ENCODE measurements around the gene ELL.
"Not testable (repeated sequence)": the region's sequence is repeated elsewhere in the genome, so short reads cannot be mapped to it uniquely, and the experiment has no call there.

Gene ELL

DNA sequence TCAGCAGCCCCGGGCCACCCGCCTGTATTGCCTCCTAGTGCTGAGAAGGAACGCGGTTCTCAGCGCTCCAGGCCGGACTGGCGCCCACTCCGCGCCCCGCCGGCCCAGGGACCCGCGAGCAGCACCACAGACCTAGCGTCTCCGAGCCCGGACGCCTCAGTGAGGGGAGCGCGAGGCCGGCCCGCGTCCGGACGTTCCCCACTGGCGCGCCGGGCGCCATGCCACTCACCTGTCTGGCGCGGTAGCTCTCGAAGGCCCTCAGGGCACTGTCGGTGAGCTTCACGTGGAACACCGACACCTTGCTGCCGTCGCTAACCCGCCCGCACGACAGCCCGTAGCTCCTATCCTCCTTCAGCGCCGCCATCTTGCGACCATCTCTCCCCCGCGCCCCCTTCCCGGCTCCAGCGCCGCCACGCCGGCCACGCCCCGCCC lies at the start of gene ELL:
Gene ELL (minus strand): TSS at position 379 of the 432 bp plus-strand sequence. CDS start 15 bp downstream, at position 364.
- DNase-seq: no peak

DNA sequence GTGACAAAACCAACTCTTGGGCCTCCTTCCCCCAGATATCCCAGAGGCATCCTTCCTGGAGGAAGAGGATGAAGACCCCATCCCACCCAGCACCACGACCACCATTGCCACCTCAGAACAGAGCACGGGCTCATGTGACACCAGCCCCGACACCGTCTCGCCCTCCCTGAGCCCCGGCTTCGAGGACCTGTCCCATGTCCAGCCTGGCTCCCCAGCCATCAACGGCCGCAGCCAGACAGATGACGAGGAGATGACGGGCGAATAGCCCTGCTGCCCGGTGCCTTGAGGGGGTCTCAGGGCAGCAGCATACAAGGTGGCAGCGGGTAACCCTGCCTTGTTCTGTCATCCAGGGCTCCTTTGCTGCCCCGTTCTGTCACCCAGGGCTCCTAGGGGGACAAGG lies 46.5 kb upstream of the ELL start:
- DNase-seq: no peak

DNA sequence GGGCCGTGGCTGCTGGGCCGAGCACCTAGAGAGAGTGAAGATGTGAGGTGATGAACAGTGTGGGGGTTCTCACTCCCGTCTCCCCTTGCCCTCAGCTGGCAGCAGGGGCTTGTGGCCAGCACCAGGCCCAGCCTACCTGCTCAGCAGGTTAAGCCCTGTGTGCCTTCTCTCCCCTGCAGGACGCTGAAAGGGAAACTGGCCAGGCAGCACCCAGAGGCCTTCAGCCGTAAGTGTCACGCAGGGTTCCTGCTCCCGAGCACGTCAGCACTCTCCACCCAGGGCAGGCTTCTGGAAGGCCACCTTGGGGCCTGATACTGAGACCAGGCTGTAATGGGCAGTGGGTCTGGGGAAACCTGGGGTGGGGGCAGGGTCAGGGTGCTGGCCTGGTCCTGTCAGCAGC lies 45.1 kb upstream of the ELL start:
- DNase-seq: no peak

DNA sequence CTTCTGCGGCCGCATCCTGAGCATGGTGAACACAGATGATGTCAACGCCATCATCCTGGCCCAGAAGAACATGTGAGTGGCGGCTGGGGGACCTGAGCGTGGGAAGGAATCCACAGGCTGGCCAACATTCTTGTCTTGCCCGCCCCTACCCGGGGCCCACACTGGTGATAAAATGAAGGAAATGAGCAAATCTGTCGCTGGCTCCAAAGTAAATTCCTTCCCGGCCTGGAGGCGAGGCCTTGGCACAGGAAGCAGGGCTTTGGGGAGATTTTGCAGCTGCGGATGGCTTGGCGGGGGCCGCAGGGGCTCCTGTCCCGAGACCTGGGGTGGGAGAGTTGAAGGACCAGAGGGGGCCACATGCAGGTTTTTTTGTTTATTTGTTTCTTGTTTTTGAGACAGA lies 40.2 kb upstream of the ELL start:
- no peak for DNase-seq

DNA sequence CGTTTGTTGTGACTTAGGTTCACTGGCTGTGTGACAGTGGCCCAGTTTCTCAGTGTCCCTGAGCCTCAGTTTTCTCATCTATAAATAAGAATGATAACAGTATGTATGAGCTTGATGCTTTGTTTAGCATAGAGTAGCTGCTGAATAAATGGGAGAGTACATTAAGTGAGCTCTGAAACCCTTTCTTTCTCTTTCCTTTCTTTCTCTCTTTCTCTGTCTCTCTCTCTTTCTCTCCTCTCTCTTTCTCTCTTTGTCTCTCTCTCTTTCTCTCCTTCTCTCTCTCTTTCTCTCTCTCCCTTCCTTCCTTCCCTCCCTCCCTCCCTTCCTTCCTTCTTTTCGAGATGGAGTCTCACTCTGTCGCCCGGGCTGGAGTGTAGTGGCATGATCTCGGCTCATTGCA lies 37.8 kb upstream of the ELL start:
- DNase-seq: no peak

DNA sequence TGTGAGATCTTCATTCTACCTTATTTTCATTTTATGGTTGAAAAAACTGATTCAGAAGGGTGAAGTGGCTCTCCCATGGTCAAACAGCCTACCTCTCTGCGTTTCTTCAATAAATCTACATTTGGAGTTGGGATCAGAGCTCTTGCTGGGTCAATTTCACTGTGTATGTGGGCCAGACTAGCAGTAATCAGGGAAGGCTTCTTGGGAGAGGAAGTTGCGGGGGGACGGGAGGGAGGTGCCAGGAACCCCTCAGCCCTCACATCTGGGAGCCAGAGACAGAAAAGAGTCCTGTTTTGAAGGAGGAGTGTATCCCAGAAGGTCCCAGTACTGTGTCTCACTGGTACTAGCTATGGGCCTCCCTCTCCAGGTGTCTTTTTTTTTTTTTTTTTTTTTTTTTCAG lies 36.7 kb upstream of the ELL start:
- no peak for DNase-seq

DNA sequence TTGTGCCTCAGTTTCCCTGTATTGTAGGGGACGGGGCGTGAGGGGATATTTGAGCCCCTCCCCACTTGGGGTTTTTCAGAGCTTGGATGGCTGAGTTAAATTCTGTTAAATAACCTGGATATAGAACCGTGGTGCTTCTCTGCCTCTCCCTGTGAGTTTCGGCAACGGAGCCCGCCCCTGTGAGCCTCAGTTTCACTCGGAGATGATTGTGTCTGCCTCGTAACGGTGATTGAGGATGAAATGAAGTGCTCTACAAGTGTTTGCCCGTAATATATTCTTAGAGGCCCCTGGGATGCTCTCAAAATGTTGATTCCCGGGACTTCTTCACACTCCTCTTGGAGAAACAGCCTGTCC lies 36.3 kb upstream of the ELL start:
- DNase-seq: no peak

DNA sequence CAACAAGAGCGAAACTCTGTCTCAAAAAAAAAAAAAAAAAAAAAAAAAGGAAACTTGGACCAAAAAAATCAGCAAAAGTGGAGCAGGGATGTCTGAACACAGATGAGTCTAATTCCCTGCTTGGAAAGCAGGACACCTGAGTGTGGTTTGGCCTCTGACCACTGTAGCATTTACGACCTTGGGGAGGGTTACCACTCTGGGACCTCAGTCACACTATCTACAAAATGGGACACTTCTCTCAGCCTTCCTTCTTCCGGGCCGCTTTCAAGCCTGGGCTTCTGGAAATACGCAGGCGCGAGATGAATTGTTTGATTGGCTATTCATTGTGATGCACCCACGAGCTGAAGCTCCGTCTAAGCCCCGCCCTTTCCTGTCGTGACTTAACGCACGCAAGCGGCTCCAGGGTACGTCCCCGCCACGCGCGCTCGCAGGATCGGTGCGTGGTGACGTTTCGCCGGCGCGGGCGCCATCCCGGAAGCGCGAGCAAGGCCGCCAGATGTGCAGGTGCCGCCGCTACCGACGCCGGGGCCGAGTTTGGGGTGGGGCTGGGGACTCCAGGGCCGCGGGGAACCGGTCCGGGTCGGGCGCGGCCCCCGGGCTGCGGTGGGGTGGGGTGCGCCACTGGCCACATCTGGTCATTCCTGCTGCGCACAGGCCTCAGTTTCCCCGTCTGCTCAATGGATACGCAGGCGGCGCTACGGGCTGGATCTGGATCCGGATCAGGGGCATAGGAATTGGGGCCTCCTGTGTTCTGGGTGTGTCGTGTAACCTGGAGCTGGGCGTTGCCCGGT lies 35.7 kb upstream of the ELL start, which contains the start of gene KXD1:
Gene KXD1 (plus strand): TSS at position 460 of the 791 bp plus-strand sequence. CDS start 4,187 bp downstream, outside the sequence.
- DNase-seq: peak; percentile 98

DNA sequence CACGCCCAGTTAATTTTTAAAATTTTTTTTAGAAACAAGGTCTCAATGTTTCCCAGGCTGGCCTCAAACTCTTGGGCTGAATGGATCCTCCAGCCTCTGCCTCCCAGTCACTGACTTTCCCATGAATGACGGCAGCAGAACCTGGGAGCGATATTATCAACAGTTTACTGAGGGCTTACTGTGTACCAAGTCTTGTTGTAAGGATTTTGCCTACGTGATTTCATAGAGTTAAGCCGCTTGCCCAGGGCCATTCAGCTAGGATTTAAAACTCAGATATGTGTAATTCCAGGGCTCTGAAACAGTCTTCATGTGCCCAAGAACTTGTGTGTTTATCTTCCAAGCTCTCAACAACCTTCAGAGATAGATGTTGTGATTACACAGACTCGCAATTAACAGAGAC lies 29.8 kb upstream of the ELL start:
- no peak for DNase-seq

DNA sequence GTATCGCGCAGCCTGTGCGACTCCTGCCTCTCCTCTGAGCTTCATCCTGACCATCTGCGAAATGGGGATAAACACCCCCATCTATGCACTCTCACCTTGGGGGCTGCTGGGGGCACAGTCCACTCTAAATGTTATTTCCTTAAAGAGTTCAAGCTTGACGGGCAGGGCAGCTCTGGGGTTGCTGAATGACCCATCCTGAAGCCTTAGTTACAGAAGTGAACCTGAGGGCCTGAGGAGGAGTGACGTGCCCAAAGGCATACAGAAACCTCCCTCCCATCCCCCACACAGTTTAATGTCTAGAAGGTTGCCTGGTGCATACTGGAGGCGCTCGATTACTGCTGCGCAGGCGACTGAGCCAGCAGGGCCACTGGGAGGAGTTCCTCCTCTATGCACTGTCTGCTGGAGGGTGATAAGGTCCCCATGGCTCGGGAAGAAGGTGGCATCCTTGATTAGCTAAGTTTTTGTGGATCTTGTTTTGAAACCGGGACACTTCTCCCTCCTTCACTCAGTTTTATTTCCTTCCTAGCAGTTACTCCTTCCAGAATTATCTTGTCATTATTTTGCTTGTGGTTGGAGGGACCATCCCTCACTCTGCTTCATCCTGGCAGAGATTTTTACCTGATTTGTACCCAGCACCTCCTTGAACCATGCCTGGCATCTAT lies 22.1 kb upstream of the ELL start:
- DNase-seq: peak; percentile 37

DNA sequence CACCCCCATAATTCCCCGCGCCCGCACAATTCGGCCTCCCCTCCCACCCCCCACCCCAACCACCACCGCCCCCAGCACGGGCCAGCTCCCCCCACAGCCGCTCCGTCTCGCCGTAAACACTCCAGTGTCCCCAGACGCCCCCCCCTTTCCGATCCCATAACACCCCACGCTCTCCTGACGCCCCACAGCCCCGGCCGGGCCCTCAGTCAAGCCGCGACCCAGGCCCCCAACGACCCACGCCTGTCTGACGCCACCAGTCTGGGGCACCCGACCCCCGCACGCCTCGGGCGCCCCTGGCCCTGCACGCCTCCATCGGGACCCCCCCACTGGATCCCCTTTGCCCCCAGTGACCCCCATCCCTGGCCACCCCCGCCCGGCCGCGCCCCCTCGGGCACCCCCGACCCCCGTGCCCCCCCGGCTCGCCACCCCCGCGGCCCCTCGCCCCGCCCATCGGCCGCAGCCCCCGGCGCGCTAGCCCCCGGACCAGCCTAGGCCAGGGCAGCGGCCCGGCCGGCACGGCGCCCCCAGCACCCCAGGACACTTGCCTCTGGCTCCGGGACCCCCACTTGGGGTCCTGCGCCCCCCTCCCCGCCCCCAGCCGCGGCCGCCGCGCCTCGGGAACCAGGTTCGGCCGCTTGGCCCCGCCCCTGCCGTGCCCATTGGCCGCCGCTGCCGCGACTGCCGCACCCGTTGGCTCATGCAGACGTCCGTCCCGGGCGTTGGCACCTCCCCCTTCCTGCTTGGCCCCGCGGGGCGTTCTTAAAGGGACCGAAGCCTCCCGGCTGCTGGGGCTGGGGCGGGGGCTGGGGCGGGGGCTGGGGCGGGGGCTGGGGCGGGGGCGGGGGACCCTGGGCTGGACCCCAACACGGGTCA lies 21.3 kb upstream of the ELL start, which contains the start of gene FKBP8:
Gene FKBP8 (minus strand): TSS at position 633 of the 873 bp plus-strand sequence. CDS start 1,603 bp downstream, outside the sequence.
- peak; percentile 86 for DNase-seq

DNA sequence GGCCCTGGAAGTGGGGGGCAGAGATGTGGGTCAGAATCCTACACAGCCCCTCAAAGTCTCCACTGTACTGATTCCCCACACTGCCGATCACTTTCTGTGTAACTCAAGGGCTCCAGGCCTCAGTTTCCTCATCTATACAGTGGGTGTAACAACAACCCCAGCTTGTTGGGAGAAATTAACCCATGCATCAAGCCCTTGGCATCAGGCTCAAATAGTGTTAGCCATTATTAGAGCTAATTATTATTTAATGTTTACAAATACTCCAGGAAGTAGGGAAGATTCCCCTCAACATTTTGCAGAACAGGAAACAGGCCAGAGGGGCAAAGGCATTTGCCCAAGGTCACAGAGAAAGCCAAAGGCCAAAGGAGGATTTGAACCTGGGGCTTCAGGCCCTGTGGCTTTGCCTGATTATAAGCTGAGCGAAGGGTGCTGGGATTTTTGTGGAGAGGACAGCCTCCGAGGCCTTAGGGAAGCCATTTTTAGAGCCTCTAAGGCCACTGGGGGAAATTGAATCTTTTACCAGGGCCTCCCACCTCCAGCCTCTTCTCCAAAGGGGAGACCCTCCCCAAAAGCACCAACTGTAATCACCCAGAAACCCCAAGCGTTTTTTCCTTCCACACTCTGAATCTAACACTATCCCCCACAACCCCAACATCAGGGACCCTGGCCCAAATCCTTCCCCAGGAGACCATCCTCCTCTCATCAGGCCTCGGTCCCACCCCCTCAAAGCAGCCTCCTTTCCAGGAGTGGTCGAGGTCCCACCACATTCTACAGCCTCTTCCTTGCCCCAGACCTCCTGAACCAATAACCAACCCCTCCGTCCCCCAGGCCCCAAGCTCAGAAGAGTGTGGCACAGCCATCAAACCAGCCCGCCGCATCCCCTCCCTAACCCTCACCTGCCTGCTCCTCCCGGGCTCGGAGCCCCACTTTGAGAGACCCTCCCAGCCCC lies 20.4 kb upstream of the ELL start:
- no peak for DNase-seq

DNA sequence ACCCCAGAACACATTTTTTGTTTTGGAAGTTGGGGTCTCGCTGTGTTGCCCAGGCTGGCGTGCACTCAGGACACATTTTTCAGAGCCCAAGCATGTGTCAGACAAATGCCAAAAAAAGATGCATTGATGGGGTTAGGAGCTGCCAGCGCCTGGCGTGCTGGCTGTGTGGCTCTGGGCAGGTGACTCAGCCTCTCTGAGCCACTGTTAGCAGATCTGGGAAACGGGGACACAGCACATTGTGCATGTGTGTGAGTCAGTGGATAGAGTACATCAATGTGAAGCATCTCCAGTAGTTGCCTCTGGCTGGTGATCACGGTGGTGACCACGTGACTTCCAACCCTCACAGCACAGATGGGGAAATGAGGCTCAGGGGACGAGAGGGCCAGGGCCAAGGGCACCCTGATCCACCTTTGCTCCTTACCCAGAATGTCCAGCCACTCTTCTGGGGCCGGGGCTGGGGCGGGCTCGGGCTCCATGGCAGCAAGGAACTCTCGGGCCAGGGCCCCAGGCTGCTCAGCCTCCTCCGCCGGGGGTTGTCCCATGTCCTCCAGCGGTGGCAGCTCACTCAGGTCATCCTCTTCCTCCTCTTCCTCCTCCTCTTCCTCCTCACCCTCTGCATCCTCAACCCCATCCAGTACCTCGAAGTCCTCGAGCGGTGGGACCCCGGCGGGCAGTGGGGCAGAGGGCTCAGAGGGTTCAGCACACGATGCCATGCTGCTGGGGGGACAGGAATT lies 19.6 kb upstream of the ELL start:
- no peak for DNase-seq

DNA sequence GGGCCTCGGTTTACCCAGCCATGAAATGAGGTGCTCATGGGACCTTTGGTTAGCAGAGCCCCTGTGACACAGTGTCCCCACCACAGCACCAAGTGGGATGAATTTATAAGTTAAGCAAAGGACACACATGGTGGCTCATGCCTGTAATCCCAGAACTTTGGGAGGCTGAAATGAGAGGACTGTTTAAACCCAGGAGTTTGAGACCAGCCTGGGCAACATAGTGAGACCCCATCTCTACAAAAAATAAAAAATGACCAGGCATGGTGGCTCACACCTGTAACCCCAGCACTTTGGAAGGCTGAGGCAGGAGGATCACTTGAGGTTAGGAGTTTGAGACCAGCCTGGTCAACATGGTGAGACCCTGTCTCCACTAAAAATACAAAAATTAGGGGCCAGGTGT lies 18.3 kb upstream of the ELL start:
- not testable (repeated sequence) for DNase-seq

DNA sequence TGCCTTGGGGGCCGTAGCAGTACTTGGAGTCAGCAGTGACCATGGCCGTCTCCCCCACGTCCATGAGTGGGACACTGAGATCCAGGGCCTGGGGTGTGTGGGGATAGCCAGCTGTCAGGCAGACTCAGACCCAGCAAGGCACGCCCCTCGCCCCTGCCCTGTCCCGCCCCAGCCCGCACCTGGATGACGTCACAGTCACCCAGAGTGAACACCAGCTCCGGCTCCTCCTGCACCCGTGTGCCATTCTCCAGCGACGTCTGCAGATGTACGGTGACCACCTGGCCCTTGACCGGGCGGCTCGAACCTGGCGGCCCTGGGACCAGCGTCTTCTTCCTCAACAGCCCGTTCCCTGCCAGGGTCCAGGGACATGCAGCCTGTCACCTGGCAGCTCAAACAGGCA lies 17.5 kb upstream of the ELL start:
- DNase-seq: no peak

DNA sequence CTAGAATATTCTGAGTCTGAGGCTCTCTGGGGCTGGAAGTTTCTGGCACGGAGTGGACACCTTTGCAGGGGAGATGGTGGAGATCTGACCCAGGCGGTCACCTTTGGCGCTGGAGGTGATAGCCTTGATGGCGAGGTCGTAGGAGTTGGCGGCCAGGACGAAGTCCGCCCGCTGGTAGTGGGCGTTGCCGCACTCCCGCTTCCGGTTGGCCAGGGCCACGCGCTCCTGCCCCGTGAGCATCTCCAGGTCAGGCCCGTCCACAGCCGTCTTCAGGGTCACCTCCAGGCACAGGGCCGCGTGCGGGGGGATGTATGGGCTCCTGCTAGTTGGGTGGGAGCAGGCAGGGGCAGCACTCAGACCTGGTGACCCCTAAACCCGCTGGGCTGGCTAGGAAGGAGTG lies 16.2 kb upstream of the ELL start:
- DNase-seq: no peak

DNA sequence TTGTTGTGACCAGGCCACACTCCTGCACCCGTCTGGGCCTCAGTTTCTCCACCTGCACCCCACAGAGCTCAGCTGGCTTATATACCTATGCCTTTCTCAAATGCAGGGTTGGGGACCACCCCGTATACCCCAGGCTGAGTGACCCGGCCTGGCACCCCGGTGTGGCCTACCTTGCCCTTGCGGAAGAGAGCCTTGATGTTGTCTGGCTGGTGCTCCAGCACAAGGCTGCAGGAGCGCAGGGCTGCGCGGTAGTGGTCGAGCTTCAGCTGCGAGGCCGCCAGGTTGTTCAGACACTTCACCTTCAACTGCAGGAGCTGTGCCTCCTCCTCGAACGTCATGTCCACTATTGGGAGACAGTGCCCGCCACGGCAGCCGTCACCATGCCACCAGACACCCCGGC lies 15.6 kb upstream of the ELL start:
- DNase-seq: no peak

DNA sequence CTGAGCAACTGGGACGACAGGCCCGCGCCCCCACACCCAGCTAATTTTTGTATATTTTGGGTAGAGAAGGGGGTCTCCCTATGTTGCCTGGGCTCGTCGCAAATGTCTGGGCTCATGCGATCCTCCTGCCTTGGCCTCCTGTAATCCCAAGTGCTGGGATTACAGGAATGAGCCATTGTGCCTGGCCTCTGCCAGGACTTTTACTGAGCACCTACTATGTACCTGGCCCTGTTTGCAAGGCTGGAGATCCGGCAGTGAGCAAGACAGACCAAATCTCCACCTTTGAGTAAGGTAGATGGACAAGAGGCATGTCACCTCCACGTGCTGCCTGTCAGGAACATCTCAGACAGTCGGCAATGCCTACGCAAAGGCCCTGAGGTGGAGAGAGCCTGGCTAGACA lies 14.6 kb upstream of the ELL start:
- no peak for DNase-seq

DNA sequence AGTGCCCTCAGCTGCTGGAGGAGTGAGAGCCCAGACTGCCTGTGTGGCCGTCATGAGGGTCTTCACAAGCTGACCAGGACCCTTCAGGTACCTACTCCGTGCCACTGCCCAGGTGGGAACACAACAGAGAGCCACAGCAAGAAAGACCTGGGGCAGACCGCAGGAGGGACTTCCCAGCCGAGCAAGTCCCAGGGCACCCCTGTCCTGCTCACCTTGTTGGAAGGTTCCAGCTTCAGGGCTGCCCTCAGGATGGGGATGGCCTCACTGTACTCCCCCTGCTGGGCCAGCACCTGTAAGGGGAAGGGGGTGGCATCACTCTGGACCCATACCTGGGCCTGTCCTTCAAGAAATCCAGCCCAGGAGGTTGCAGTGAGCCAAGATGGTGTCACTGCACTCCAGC lies 11.2 kb upstream of the ELL start:
- DNase-seq: no peak

DNA sequence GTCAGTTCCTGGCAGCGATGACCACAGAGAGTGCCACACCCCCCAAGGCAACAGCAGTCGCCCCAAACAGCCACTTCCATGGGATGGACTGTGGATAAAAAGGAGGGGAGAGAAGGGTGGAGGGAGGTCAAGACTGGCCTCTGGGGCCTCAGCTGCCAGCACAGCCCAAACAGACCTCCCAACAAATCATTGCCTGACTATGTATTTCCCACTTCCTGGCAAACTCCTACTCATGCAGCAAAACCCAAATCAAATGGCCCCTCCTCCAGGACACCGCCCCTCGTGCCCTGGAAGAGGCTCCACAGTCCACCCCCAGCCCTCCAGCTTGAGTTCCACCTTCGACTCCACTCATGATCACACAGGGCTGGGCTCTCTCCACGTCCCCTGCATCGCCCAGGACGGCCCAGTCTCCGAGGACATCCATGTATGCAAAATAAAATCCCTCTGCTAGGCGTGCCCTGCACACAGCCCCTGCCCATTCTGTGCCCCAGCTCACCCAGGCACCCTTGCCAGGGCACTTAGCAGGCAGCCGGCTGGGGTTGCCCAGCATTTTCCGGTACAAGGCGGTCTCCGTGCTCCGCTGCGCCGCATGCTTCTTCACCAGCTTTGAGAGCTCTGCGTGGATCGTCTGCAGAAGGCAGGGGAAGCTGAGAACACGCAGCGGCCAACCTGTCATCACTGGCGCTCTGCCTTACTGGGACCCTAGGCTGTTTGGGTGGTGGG lies 10.5 kb upstream of the ELL start:
- DNase-seq: no peak

DNA sequence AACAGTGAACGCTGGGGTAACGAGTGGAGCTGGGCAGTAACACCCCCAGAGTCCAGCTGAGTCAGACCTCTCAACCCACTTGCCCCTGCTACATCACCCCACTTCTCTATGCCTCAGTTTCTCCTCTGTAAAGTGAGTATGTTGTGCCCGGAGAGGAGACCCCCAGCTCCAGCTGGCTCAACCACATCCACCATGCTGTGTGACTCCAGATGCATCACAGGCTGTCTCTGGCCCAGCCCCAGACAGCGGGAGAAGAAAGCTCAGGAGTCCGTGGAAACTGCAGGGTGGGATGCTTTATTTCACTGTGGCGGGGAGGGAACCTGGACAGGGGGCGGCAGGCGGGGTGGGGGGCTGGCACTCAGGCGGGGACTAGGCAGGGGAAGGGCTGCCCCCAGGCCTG lies 9.6 kb upstream of the ELL start:
- DNase-seq: no peak
